Gastrocnemius medialis (tissue), 4 donors: ENCODE measurements around the gene SIT1.

Experiments
- CTCF ChIP-seq, 5 experiments: fragments of 450-650 bp in 3 of 5; fragments of 200-600 bp in 2 of 5; sonication (generic) in 2 of 5; IDR thresholded peaks in 4 of 5; conservative IDR thresholded peaks in 1 of 5; 1 replicate in 4 of 5; 2 replicates in 1 of 5; pipeline ENCODE4 v1.5.1; 2016 to 2019; ENCODE audit warnings: antibody characterized with exemption in 5 of 5, mild to moderate bottlenecking in 3 of 5, moderate library complexity in 3 of 5
- POLR2A ChIP-seq, 2 donors: fragments of 450-650 bp; IDR thresholded peaks; one replicate each; pipeline ENCODE4 v1.6.1; 2017; ENCODE audit warnings: antibody characterized with exemption in 2 of 2, mild to moderate bottlenecking in 2 of 2, moderate library complexity in 2 of 2

DNA sequence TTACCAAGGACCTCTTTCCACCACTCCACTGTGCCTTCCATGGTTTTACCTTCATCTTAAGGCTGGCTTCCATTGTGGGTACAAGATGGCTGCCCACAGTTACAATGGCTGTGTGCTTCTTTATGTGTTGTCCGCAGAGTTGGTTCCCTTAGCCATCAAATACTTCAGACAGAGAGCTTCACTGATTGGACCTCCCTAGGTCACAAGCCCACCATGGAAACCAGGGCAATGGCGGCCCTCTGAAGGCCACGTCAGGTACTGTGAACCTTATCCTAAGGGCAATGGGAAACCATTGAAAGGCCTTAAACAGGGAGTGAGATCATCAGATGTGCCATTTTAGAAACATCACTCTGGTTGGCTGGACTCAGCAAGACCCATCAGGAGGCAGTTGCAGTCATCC, 17.2 kb upstream of the SIT1 start:
- TF ChIP-seq CTCF (IDR thresholded peaks at IDR 0.05 in 4 of 5, conservative IDR thresholded peaks at IDR 0.05 in 1 of 5), result no peak
- TF ChIP-seq POLR2A (IDR thresholded peaks at IDR 0.05), result no peak
